Keratinocyte (primary cell): ENCODE measurements around the gene TENM4. TPM values are rescaled to one million over a fixed set of nuclear protein-coding genes. Genes with fewer than 3 reads are reported as not detected.
A peak's percentile ranks its signal among the peaks of the same experiment; 100 is the strongest.

ENCODE experiments used
- DNase-seq: peaks from one replicate; pipeline ENCODE4 v3.0.0-alpha.2; 2011; ENCODE audit warnings: low read depth, missing footprints, low spot score
- FAIRE-seq: peaks from 2 replicates; lab custom pipeline; 2011; peaks lifted over from hg19 to GRCh38; lab: Jason Lieb, UNC
- H2AFZ ChIP-seq: 2 replicates; pipeline ENCODE4 v1.6.0; 2012; ENCODE audit warnings: low read length, control low read depth, inconsistent platforms; ENCODE audit not compliant: control insufficient read depth
- H3K27ac ChIP-seq: 2 replicates; pipeline ENCODE4 v1.5.1; 2011; ENCODE audit warnings: low read length; ENCODE audit not compliant: control insufficient read depth, insufficient read depth
- H3K27me3 ChIP-seq: 3 replicates; pipeline ENCODE4 v1.6.0; 2011; ENCODE audit warnings: low read length; ENCODE audit not compliant: control insufficient read depth, insufficient read depth; ENCODE audit errors: extremely low read depth
- H3K36me3 ChIP-seq, 2 experiments: 2 replicates in 1 of 2; 3 replicates in 1 of 2; pipeline ENCODE4 v1.5.1; 2011; ENCODE audit warnings: low read length in 2 of 2, mild to moderate bottlenecking in 1 of 2; ENCODE audit not compliant: control insufficient read depth in 2 of 2, insufficient read depth in 2 of 2; ENCODE audit errors: extremely low read depth in 1 of 2
- H3K4me1 ChIP-seq: 3 replicates; pipeline ENCODE4 v1.5.1; 2011; ENCODE audit warnings: low read length; ENCODE audit not compliant: control insufficient read depth, insufficient read depth; ENCODE audit errors: extremely low read depth
- H3K4me2 ChIP-seq: 3 replicates; pipeline ENCODE4 v1.6.0; 2011; ENCODE audit warnings: low read depth, low read length; ENCODE audit not compliant: control insufficient read depth, insufficient read depth; ENCODE audit errors: extremely low read depth
- H3K4me3 ChIP-seq, 3 experiments: fragments of 200-600 bp in 1 of 3; sonication (generic) in 1 of 3; 2 replicates in 2 of 3; 3 replicates in 1 of 3; pipeline ENCODE4 v1.5.1; 2011 to 2016; ENCODE audit warnings: low read length in 3 of 3, mild to moderate bottlenecking in 3 of 3, control low read depth in 2 of 3, inconsistent platforms in 1 of 3, low read depth in 1 of 3, mixed read lengths in 1 of 3, mixed run types in 1 of 3, moderate library complexity in 1 of 3; ENCODE audit not compliant: control insufficient read depth in 2 of 3, insufficient read depth in 2 of 3; ENCODE audit errors: extremely low read depth in 1 of 3
- H3K79me2 ChIP-seq: 2 replicates; pipeline ENCODE4 v1.6.0; 2012; ENCODE audit warnings: low read length; ENCODE audit not compliant: control insufficient read depth, insufficient read depth
- H3K9ac ChIP-seq: 3 replicates; pipeline ENCODE4 v1.6.0; 2011; ENCODE audit warnings: low read length; ENCODE audit not compliant: control insufficient read depth, insufficient read depth; ENCODE audit errors: extremely low read depth
- H3K9me1 ChIP-seq: 3 replicates; pipeline ENCODE4 v1.6.0; 2011; ENCODE audit warnings: low read length; ENCODE audit not compliant: control insufficient read depth, insufficient read depth; ENCODE audit errors: extremely low read depth
- H3K9me3 ChIP-seq: 2 replicates; pipeline ENCODE4 v1.5.1; 2012; ENCODE audit warnings: low read depth, low read length; ENCODE audit not compliant: control insufficient read depth
- H4K20me1 ChIP-seq: 3 replicates; pipeline ENCODE4 v1.6.0; 2011; ENCODE audit warnings: low read length; ENCODE audit not compliant: control insufficient read depth, insufficient read depth; ENCODE audit errors: extremely low read depth
- CTCF ChIP-seq, 3 experiments: IDR thresholded peaks in 1 of 3; conservative IDR thresholded peaks in 1 of 3; optimal IDR thresholded peaks in 1 of 3; 2 replicates in 2 of 3; 3 replicates in 1 of 3; pipeline versions ENCODE3 to v1.5.1; 2011; ENCODE audit warnings: low read length in 3 of 3, mild to moderate bottlenecking in 3 of 3, moderate library complexity in 2 of 3, control low read depth in 1 of 3, inconsistent platforms in 1 of 3; ENCODE audit not compliant: insufficient read depth in 2 of 3; ENCODE audit errors: extremely low read depth in 1 of 3
- EZH2 ChIP-seq: IDR thresholded peaks from one replicate; pipeline ENCODE4 v1.6.1; 2012; ENCODE audit warnings: inconsistent platforms, mild to moderate bottlenecking, low read length, moderate library complexity
- dilution Hi-C: fragments of 300-500 bp; cut with MboI; formaldehyde crosslinking; loops from one replicate; pipeline ENCODE4 v1.7.0; 2020; ENCODE audit warnings: low sequenced_read_pairs; ENCODE audit not compliant: extremely low pct_ligation_motif_present
- polyA plus RNA-seq, 5 experiments: library from polyadenylated mRNA; depleted of rRNA in 3 of 5; stranded (reverse) in 3 of 5; stranded (forward) in 1 of 5; unstranded in 1 of 5; fragments of >200 nt; gene quantifications; 1 replicate in 1 of 5; 2 replicates in 3 of 5; 3 replicates in 1 of 5; pipeline versions ENCODE4 v1.2.1 to v1.2.3, GENCODE V29; 2011 to 2012; ENCODE audit warnings: missing spikeins in 2 of 5, low read depth in 1 of 5, low replicate concordance in 1 of 5

The TENM4 gene
- polyA plus RNA-seq, 1 donor (not counting 4 experiments of a cell fraction or from before 2014, with no cell fraction given), result 3.5 TPM

GRCh38 chr11:79243422-79244210 lies 197.2 kb downstream of the TENM4 start:
- no peak for TF ChIP-seq EZH2
- no peak for TF ChIP-seq CTCF (optimal IDR thresholded peaks at IDR 0.05 in 1 of 3, IDR thresholded peaks at IDR 0.05 in 1 of 3, conservative IDR thresholded peaks at IDR 0.05 in 1 of 3; ENCODE audit: extremely low read depth in 1 of 3, insufficient read depth in 2 of 3, low read length in 3 of 3)
- peak overlapping the region; percentile 93 for H3K27ac ChIP-seq
- no peaks in the 10 kb centered on the region for H3K36me3 ChIP-seq
- peaks cover 33% of the 10 kb centered on the region for H3K4me1 ChIP-seq
- peak overlapping the region; percentile 62 for H3K4me2 ChIP-seq
- DNase-seq, result no peak
- FAIRE-seq, result no peak
- H4K20me1 ChIP-seq, result no peaks in the 10 kb centered on the region
- no peak overlapping the region for H3K4me3 ChIP-seq
- H3K9me3 ChIP-seq, result no peaks in the 10 kb centered on the region
- H3K9me1 ChIP-seq, result peaks cover 3% of the 10 kb centered on the region
- no peaks in the 10 kb centered on the region for H3K27me3 ChIP-seq
- dilution Hi-C loops, result no loop called here
- H3K9ac ChIP-seq, result peak overlapping the region; percentile 72
- H2AFZ ChIP-seq, result peak overlapping the region; percentile 58
- no peaks in the 10 kb centered on the region for H3K79me2 ChIP-seq

DNA sequence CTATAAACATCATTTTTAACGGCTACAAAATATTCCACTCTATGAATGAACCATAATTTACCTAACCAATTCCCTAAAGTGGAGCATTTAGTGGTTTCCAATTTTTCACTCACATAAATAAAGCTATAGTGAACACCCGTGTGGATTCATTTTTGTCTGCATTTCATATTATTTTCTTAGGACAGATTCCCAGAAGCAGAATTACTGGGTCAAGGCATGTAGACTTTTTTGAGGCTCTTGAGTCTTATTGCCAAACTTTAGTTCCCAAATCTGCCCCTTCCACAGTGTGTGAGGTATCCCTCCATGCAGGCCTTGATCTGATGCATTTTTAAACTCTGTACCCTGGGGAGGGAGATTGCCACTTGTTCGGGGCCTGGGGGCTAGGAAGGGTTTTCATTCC lies 198.2 kb downstream of the TENM4 start:
- DNase-seq (no peak), FAIRE-seq (no peak)
- Histone ChIP-seq H3K4me1 (peaks cover 28% of the 10 kb centered on the region), H4K20me1 (no peaks in the 10 kb centered on the region), H3K4me3 (no peak overlapping the region), H3K4me2 (no peak overlapping the region), H3K27me3 (no peaks in the 10 kb centered on the region), H3K9me1 (no peaks in the 10 kb centered on the region), H3K36me3 (no peaks in the 10 kb centered on the region), H3K9me3 (no peaks in the 10 kb centered on the region), H3K9ac (no peak overlapping the region), H3K27ac (no peak overlapping the region), H2AFZ (no peak overlapping the region), H3K79me2 (no peaks in the 10 kb centered on the region)
- TF ChIP-seq EZH2 (no peak), CTCF (optimal IDR thresholded peaks at IDR 0.05 in 1 of 3, IDR thresholded peaks at IDR 0.05 in 1 of 3, conservative IDR thresholded peaks at IDR 0.05 in 1 of 3; ENCODE audit: extremely low read depth in 1 of 3, insufficient read depth in 2 of 3, low read length in 3 of 3) (no peak)
- dilution Hi-C loops, result no loop called here
